GM19324 (cell line): ENCODE results near the gene FREM1.
"Not testable (repeated sequence)": the region's sequence is repeated elsewhere in the genome, so short reads cannot be mapped to it uniquely, and the experiment has no call there.

ENCODE experiments used
- ATAC-seq: cut with Tn5 transposase; IDR thresholded peaks from one replicate; pipeline ENCODE4 v1.9.1; 2021; ENCODE audit warnings: mild to moderate bottlenecking, moderate library complexity; ENCODE audit not compliant: unreplicated experiment, low FRiP score

Gene FREM1

GRCh38 chr9:14909961-14910805 is at the start of gene FREM1:
Gene FREM1, minus strand, starts transcription at chr9:14910428. Its CDS starts 41,451 bp downstream, at chr9:14868977.
- no peak for ATAC-seq

- ATAC-seq = no peak
Observed at GRCh38 chr9:14958989-14959388, 48.8 kb upstream of the FREM1 start.

- ATAC-seq = no peak
Observed at GRCh38 chr9:14957109-14957508, 46.9 kb upstream of the FREM1 start.

- ATAC-seq = no peak
Observed at GRCh38 chr9:14956208-14956607, 46.0 kb upstream of the FREM1 start.

- no peak for ATAC-seq
Observed at GRCh38 chr9:14945351-14945750, 35.1 kb upstream of the FREM1 start.

GRCh38 chr9:14941501-14942405 is 31.5 kb upstream of the FREM1 start:
- no peak for ATAC-seq

- ATAC-seq = no peak
Observed at GRCh38 chr9:14939378-14939777, 29.1 kb upstream of the FREM1 start.

- no peak for ATAC-seq
Observed at GRCh38 chr9:14937216-14937615, 27.0 kb upstream of the FREM1 start.

GRCh38 chr9:14936491-14936890 is 26.3 kb upstream of the FREM1 start:
- ATAC-seq = no peak

GRCh38 chr9:14935964-14936363 is 25.7 kb upstream of the FREM1 start:
- ATAC-seq = no peak

- no peak for ATAC-seq
Observed at GRCh38 chr9:14935106-14935751, 25.0 kb upstream of the FREM1 start.

- no peak for ATAC-seq
Observed at GRCh38 chr9:14932641-14933040, 22.4 kb upstream of the FREM1 start.

- no peak for ATAC-seq
Observed at GRCh38 chr9:14932231-14932630, 22.0 kb upstream of the FREM1 start.

- no peak for ATAC-seq
Observed at GRCh38 chr9:14926941-14927624, 16.9 kb upstream of the FREM1 start.

- ATAC-seq = no peak
Observed at GRCh38 chr9:14924230-14925219, 14.3 kb upstream of the FREM1 start.

GRCh38 chr9:14923701-14924100 is 13.5 kb upstream of the FREM1 start:
- no peak for ATAC-seq

- ATAC-seq = not testable (repeated sequence)
Observed at GRCh38 chr9:14920805-14921204, 10.6 kb upstream of the FREM1 start.

GRCh38 chr9:14913366-14913765 is 3.1 kb upstream of the FREM1 start:
- ATAC-seq = no peak

GRCh38 chr9:14912859-14913258 is 2.6 kb upstream of the FREM1 start:
- no peak for ATAC-seq
